Astrocyte (in vitro differentiated cells and primary cell): ENCODE results near the gene SERPINI2. TPM values are rescaled to one million over a fixed set of nuclear protein-coding genes. Genes with fewer than 3 reads are reported as not detected.

Experiments used
- DNase-seq: peaks from one replicate; pipeline ENCODE4 v3.0.0-alpha.2; 2010; ENCODE audit warnings: low read depth
- FAIRE-seq: peaks from 2 replicates; lab custom pipeline; 2011; peaks lifted over from hg19 to GRCh38; lab: Jason Lieb, UNC
- H2AFZ ChIP-seq: 2 replicates; pipeline ENCODE4 v1.6.0; 2012; ENCODE audit warnings: low read depth, low read length, inconsistent platforms
- H3K27ac ChIP-seq: 2 replicates; pipeline ENCODE4 v1.5.1; 2011; ENCODE audit warnings: low read depth, low read length, inconsistent platforms
- H3K27me3 ChIP-seq: 2 replicates; pipeline ENCODE4 v1.6.0; 2011; ENCODE audit warnings: low read length, inconsistent platforms; ENCODE audit not compliant: insufficient read depth
- H3K36me3 ChIP-seq: 2 replicates; pipeline ENCODE4 v1.5.1; 2011; ENCODE audit warnings: low read length, inconsistent platforms; ENCODE audit not compliant: insufficient read depth
- H3K4me1 ChIP-seq: 2 replicates; pipeline ENCODE4 v1.5.1; 2011; ENCODE audit warnings: low read length, inconsistent platforms; ENCODE audit not compliant: insufficient read depth
- H3K4me2 ChIP-seq: 2 replicates; pipeline ENCODE4 v1.6.0; 2012; ENCODE audit warnings: low read length, inconsistent platforms
- H3K4me3 ChIP-seq: 2 replicates; pipeline ENCODE4 v1.5.1; 2011; ENCODE audit warnings: low read depth, mild to moderate bottlenecking, low read length, inconsistent platforms; ENCODE audit not compliant: insufficient read depth
- H3K79me2 ChIP-seq: 2 replicates; pipeline ENCODE4 v1.6.0; 2012; ENCODE audit warnings: mild to moderate bottlenecking, low read length, inconsistent platforms; ENCODE audit not compliant: insufficient read depth
- H3K9ac ChIP-seq: 2 replicates; pipeline ENCODE4 v1.6.0; 2012; ENCODE audit warnings: mild to moderate bottlenecking, low read length, inconsistent platforms
- H3K9me3 ChIP-seq: 2 replicates; pipeline ENCODE4 v1.5.1; 2012; ENCODE audit warnings: low read depth, mild to moderate bottlenecking, low read length, inconsistent platforms; ENCODE audit not compliant: insufficient read depth
- H4K20me1 ChIP-seq: 2 replicates; pipeline ENCODE4 v1.6.0; 2012; ENCODE audit warnings: low read length, inconsistent platforms; ENCODE audit not compliant: insufficient read depth
- H3K27ac Mint-ChIP-seq: one replicate; pipeline ENCODE4 v1.8.0; 2021; ENCODE audit warnings: mild to moderate bottlenecking, mixed read lengths; ENCODE audit not compliant: unreplicated experiment
- H3K27me3 Mint-ChIP-seq: one replicate; pipeline ENCODE4 v1.8.0; 2021; ENCODE audit warnings: low read depth, mixed read lengths; ENCODE audit not compliant: unreplicated experiment
- H3K36me3 Mint-ChIP-seq: one replicate; pipeline ENCODE4 v1.8.0; 2021; ENCODE audit warnings: low read depth, mixed read lengths; ENCODE audit not compliant: unreplicated experiment
- H3K4me1 Mint-ChIP-seq: one replicate; pipeline ENCODE4 v1.8.0; 2021; ENCODE audit warnings: low read depth, mixed read lengths; ENCODE audit not compliant: unreplicated experiment
- H3K4me3 Mint-ChIP-seq: one replicate; pipeline ENCODE4 v1.8.0; 2021; ENCODE audit warnings: mild to moderate bottlenecking, moderate library complexity, mixed read lengths; ENCODE audit not compliant: unreplicated experiment
- H3K9me3 Mint-ChIP-seq: one replicate; pipeline ENCODE4 v1.8.0; 2021; ENCODE audit warnings: mild to moderate bottlenecking, mixed read lengths; ENCODE audit not compliant: unreplicated experiment
- EZH2 ChIP-seq: IDR thresholded peaks from 2 replicates; pipeline ENCODE4 v1.6.1; 2012; ENCODE audit warnings: mild to moderate bottlenecking, low read length, inconsistent platforms; ENCODE audit not compliant: insufficient read depth
- total RNA-seq: library from RNA; stranded (reverse); gene quantifications from 2 replicates; pipeline ENCODE4 v1.2.1, GENCODE V29; 2021
- TF ChIP-seq, protein P1 (sequence below): IDR thresholded peaks from 2 replicates; pipeline ENCODE4 v1.5.1; 2011; ENCODE audit warnings: low read depth, mild to moderate bottlenecking, inconsistent platforms, low read length, moderate library complexity; ENCODE audit not compliant: insufficient read depth

The SERPINI2 gene
- total RNA-seq, 1 donor from 2014 or later: 0.32 TPM

DNA sequence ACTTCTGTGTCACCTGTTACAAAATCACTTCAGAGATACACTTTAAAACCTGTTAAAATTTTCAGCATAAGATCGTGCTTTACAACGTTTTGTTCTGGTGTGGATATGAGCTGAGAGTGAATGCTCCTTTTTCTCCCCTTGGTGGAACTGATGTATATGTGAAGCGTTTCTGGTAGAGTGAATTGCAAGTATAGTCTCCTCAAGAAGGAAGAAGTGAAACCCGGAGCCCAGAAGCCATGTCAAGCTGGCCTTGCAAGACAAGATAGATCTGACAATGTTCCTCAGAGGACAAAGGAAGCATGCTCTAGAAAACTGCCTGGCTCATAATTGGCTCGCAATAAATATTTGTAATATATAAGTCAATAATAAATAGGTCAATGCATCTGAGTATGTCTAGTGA, 23.6 kb downstream of the SERPINI2 start:
- no peak for FAIRE-seq
- Histone ChIP-seq H3K9me3 (no peaks in the 10 kb centered on the region), H3K27me3 (no peaks in the 10 kb centered on the region), H4K20me1 (no peaks in the 10 kb centered on the region), H2AFZ (no peak overlapping the region), H3K4me3 (no peak overlapping the region), H3K4me1 (no peaks in the 10 kb centered on the region), H3K27ac (no peak overlapping the region), H3K9ac (no peak overlapping the region), H3K79me2 (no peaks in the 10 kb centered on the region), H3K4me2 (no peak overlapping the region), H3K36me3 (no peaks in the 10 kb centered on the region)
- Mint-ChIP-seq H3K27ac (no peak overlapping the region), H3K9me3 (no peaks in the 10 kb centered on the region), H3K4me1 (no peaks in the 10 kb centered on the region), H3K36me3 (no peaks in the 10 kb centered on the region), H3K4me3 (no peak overlapping the region), H3K27me3 (no peaks in the 10 kb centered on the region)
- DNase-seq: no peak
- TF ChIP-seq, protein P1, sequence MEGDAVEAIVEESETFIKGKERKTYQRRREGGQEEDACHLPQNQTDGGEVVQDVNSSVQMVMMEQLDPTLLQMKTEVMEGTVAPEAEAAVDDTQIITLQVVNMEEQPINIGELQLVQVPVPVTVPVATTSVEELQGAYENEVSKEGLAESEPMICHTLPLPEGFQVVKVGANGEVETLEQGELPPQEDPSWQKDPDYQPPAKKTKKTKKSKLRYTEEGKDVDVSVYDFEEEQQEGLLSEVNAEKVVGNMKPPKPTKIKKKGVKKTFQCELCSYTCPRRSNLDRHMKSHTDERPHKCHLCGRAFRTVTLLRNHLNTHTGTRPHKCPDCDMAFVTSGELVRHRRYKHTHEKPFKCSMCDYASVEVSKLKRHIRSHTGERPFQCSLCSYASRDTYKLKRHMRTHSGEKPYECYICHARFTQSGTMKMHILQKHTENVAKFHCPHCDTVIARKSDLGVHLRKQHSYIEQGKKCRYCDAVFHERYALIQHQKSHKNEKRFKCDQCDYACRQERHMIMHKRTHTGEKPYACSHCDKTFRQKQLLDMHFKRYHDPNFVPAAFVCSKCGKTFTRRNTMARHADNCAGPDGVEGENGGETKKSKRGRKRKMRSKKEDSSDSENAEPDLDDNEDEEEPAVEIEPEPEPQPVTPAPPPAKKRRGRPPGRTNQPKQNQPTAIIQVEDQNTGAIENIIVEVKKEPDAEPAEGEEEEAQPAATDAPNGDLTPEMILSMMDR: no peak

DNA sequence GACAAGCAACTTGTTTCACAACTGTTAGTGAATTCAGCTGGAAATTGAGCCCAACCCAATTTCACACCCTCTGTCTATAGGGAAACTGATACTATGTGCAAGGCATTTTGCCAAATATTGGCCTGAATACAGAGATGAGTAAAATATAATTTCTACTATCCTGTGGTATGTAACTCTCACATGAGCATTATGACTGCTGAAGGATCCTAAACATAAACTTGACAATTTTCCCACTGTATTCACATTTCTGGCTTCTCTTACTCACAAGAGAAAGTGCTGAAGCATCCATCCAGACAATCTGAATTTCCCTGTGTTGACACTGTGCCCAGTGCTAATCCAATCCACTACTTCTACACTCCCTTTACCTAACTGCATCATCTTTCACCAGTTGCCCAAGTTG, 28.4 kb downstream of the SERPINI2 start:
- Mint-ChIP-seq H3K36me3 (no peaks in the 10 kb centered on the region), H3K27me3 (no peaks in the 10 kb centered on the region), H3K9me3 (no peaks in the 10 kb centered on the region), H3K4me3 (no peak overlapping the region), H3K27ac (no peak overlapping the region), H3K4me1 (no peaks in the 10 kb centered on the region)
- Histone ChIP-seq H3K9ac (no peak overlapping the region), H3K4me2 (no peak overlapping the region), H2AFZ (no peak overlapping the region), H3K27me3 (no peaks in the 10 kb centered on the region), H4K20me1 (no peaks in the 10 kb centered on the region), H3K4me3 (no peak overlapping the region), H3K27ac (no peak overlapping the region), H3K36me3 (no peaks in the 10 kb centered on the region), H3K9me3 (no peaks in the 10 kb centered on the region), H3K79me2 (no peaks in the 10 kb centered on the region), H3K4me1 (no peaks in the 10 kb centered on the region)
- no peak for DNase-seq
- FAIRE-seq: no peak
- no peak for TF ChIP-seq EZH2
- TF ChIP-seq, protein P1: no peak

DNA sequence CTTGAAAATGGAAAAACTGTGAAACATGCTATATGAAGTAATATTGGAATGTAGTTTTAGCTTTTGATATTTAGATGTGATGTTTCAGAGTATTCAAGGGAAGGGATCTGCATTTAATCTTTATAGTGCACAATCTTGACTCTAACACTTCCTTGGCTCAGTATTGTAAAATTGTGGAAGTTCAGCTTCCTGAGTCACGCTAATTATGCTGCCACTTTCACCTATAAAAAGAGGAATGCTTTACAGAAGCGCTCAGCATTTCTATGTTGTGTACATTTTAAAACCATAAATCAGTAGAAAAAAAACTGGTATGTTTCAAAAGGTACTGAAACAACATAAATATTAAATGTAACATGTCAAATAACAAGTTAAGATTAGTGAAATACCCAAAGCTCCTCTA, 32.6 kb downstream of the SERPINI2 start:
- no peak overlapping the region for H3K27ac Mint-ChIP-seq
- no peak overlapping the region for H3K27ac ChIP-seq
- FAIRE-seq (no peak), DNase-seq (no peak)
- no peak for TF ChIP-seq EZH2
- TF ChIP-seq, protein P1: no peak
- no peak overlapping the region for H2AFZ ChIP-seq
- no peaks in the 10 kb centered on the region for H3K79me2 ChIP-seq
- H3K9me3 Mint-ChIP-seq: peaks cover 3% of the 10 kb centered on the region
- no peaks in the 10 kb centered on the region for H3K27me3 Mint-ChIP-seq
- H3K9ac ChIP-seq: no peak overlapping the region
- H3K4me3 Mint-ChIP-seq: no peak overlapping the region
- no peaks in the 10 kb centered on the region for H3K27me3 ChIP-seq
- H3K4me1 Mint-ChIP-seq: no peaks in the 10 kb centered on the region
- no peaks in the 10 kb centered on the region for H3K36me3 Mint-ChIP-seq
- no peak overlapping the region for H3K4me3 ChIP-seq
- no peaks in the 10 kb centered on the region for H4K20me1 ChIP-seq
- no peak overlapping the region for H3K4me2 ChIP-seq
- no peaks in the 10 kb centered on the region for H3K9me3 ChIP-seq
- H3K36me3 ChIP-seq: no peaks in the 10 kb centered on the region
- no peaks in the 10 kb centered on the region for H3K4me1 ChIP-seq
